ENCODE measurements around the gene STYK1. TPM values are rescaled to one million over a fixed set of nuclear protein-coding genes. Genes with fewer than 3 reads are reported as not detected.
"Not testable (repeated sequence)": the region's sequence is repeated elsewhere in the genome, so short reads cannot be mapped to it uniquely, and the experiment has no call there.

The STYK1 gene
- total RNA-seq, 1 donor from 2014 or later = 0.16 TPM

GRCh38 chr12:10634427-10634826, 39.4 kb downstream of the STYK1 start:
- no peak for DNase-seq (ENCODE audit: low spot score)
- intact Hi-C loops (cut with DNase I) = no loop called here

GRCh38 chr12:10633541-10633940, 40.3 kb downstream of the STYK1 start:
- no peak for DNase-seq (ENCODE audit: low spot score)
- intact Hi-C loops (cut with DNase I) = no loop called here

- no peak for DNase-seq (ENCODE audit: low spot score)
- intact Hi-C loops (cut with DNase I) = no loop called here
These were observed 41.6 kb downstream of the STYK1 start for GRCh38 chr12:10632226-10632625.

- intact Hi-C loops (cut with DNase I) = no loop called here
- DNase-seq (ENCODE audit: low spot score) = no peak
These were observed 49.2 kb downstream of the STYK1 start for GRCh38 chr12:10624605-10625004.

GRCh38 chr12:10623131-10623530, 50.7 kb downstream of the STYK1 start:
- DNase-seq (ENCODE audit: low spot score) = no peak
- intact Hi-C loops (cut with DNase I) = no loop called here

GRCh38 chr12:10621278-10621677, 52.6 kb downstream of the STYK1 start:
- intact Hi-C loops (cut with DNase I) = no loop called here
- DNase-seq (ENCODE audit: low spot score) = no peak

GRCh38 chr12:10620078-10620779, 53.6 kb downstream of the STYK1 start:
- intact Hi-C loops (cut with DNase I) = no loop called here
- DNase-seq (ENCODE audit: low spot score) = no peak

- no peak for DNase-seq (ENCODE audit: low spot score)
- intact Hi-C loops (cut with DNase I) = loop anchor here (10.0 kb wide), 1 partner anchor 106 kb away; the partner anchor contains the start of gene YBX3
These were observed 55.4 kb downstream of the STYK1 start for GRCh38 chr12:10618338-10618987.

GRCh38 chr12:10617863-10618262, 56.0 kb downstream of the STYK1 start:
- no peak for DNase-seq (ENCODE audit: low spot score)
- intact Hi-C loops (cut with DNase I) = loop anchor here (10.0 kb wide), 1 partner anchor 107 kb away; the partner anchor contains the start of gene YBX3

GRCh38 chr12:10615532-10615931, 58.3 kb downstream of the STYK1 start:
- DNase-seq (ENCODE audit: low spot score) = no peak
- intact Hi-C loops (cut with DNase I) = loop anchor here (10.0 kb wide), 1 partner anchor 109 kb away; the partner anchor contains the start of gene YBX3

GRCh38 chr12:10614056-10614370, 59.8 kb downstream of the STYK1 start:
- DNase-seq (ENCODE audit: low spot score) = no peak
- intact Hi-C loops (cut with DNase I) = loop anchor here (5.0 to 10.0 kb wide), 3 partner anchors 111 to 247 kb away; partner anchors contain the start of gene YBX3

- peak; percentile 96 for DNase-seq (ENCODE audit: low spot score)
- intact Hi-C loops (cut with DNase I) = loop anchor here (5.0 to 10.0 kb wide), 3 partner anchors 111 to 246 kb away; partner anchors contain the start of gene YBX3
These were observed 60.4 kb downstream of the STYK1 start, which contains the start of gene MAGOHB for GRCh38 chr12:10613349-10614055. MAGOHB (minus strand) TSS chr12:10613609; CDS start chr12:10613532, 77 bp downstream.

GRCh38 chr12:10612984-10613348, 60.9 kb downstream of the STYK1 start:
- intact Hi-C loops (cut with DNase I) = loop anchor here (5.0 to 10.0 kb wide), 3 partner anchors 112 to 246 kb away; partner anchors contain the start of gene YBX3
- no peak for DNase-seq (ENCODE audit: low spot score)

- intact Hi-C loops (cut with DNase I) = loop anchor here (5.0 to 10.0 kb wide), 3 partner anchors 113 to 245 kb away; partner anchors contain the start of gene YBX3
These were observed 61.7 kb downstream of the STYK1 start for GRCh38 chr12:10612110-10612509.

GRCh38 chr12:10611258-10611657, 62.6 kb downstream of the STYK1 start:
- intact Hi-C loops (cut with DNase I) = loop anchor here (5.0 to 10.0 kb wide), 3 partner anchors 114 to 244 kb away; partner anchors contain the start of gene YBX3

More at GRCh38 chr12:10612110-10612509, 61.7 kb downstream of the STYK1 start:
- no peak for DNase-seq (ENCODE audit: low spot score)

GRCh38 chr12:10610188-10610587, 63.7 kb downstream of the STYK1 start:
- intact Hi-C loops (cut with DNase I) = loop anchor here (5.0 to 10.0 kb wide), 3 partner anchors 115 to 243 kb away; partner anchors contain the start of gene YBX3
- DNase-seq (ENCODE audit: low spot score) = no peak

More at GRCh38 chr12:10611258-10611657, 62.6 kb downstream of the STYK1 start:
- not testable (repeated sequence) for DNase-seq (ENCODE audit: low spot score)

GRCh38 chr12:10607885-10608458, 65.9 kb downstream of the STYK1 start:
- intact Hi-C loops (cut with DNase I) = no loop called here
- no peak for DNase-seq (ENCODE audit: low spot score)

- intact Hi-C loops (cut with DNase I) = no loop called here
- DNase-seq (ENCODE audit: low spot score) = no peak
These were observed 72.0 kb downstream of the STYK1 start for GRCh38 chr12:10601860-10602259.

- DNase-seq (ENCODE audit: low spot score) = no peak
- intact Hi-C loops (cut with DNase I) = no loop called here
These were observed 72.9 kb downstream of the STYK1 start for GRCh38 chr12:10600988-10601387.

GRCh38 chr12:10595881-10596280, 78.0 kb downstream of the STYK1 start:
- DNase-seq (ENCODE audit: low spot score) = no peak
- intact Hi-C loops (cut with DNase I) = no loop called here
